A204.1 (cell line): Measurements from ENCODE around the gene C1QTNF3.

Experiments used
- FAIRE-seq: peaks from 2 replicates; lab custom pipeline; 2012; peaks lifted over from hg19 to GRCh38; lab: Jason Lieb, UNC

C1QTNF3 gene

DNA sequence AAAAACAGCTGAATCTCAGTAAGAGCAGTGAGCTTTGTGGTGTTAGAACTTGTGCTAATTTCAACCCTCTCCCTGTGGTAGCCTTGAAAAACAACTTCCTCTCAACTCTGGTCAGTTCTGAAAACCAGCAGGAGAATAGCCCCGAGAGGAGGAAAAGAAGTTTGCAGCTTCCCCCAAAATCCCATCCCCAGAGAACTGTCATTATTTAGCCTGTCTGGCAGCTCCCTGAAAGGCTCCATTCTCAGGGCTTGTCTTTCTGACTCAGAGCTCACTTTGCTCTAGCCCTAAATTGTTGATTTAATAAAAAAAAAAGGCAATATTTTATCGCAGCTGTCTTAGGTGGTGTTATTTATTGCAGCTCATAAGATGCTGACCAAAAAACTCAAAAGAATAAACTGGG lies 47.1 kb downstream of the C1QTNF3 start:
- no peak for FAIRE-seq

GRCh38 chr5:33994845-33995244 lies 48.2 kb downstream of the C1QTNF3 start:
- no peak for FAIRE-seq

GRCh38 chr5:33992864-33993263 lies 50.1 kb downstream of the C1QTNF3 start:
- no peak for FAIRE-seq

DNA sequence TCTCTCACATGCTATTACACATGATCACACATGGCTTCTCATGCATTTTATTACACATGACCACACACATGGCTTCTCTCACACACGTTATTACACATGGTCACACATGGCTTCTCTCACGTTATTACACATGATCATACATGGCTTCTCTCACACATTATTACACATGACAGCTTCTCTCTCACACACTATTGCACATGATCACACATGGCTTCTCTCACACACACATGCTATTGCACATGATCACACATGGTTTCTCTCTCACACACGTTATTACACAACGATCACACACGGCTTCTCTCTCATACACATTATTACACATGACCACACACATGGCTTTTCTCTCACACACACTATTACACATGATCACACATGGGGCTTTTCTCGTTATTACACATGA lies 57.6 kb downstream of the C1QTNF3 start:
- FAIRE-seq, result no peak

- no peak for FAIRE-seq
These were observed 58.3 kb downstream of the C1QTNF3 start, which contains the start of gene SLC45A2 for GRCh38 chr5:33984671-33985124. SLC45A2 (minus strand) TSS chr5:33984693; CDS start chr5:33984583, 110 bp downstream.

DNA sequence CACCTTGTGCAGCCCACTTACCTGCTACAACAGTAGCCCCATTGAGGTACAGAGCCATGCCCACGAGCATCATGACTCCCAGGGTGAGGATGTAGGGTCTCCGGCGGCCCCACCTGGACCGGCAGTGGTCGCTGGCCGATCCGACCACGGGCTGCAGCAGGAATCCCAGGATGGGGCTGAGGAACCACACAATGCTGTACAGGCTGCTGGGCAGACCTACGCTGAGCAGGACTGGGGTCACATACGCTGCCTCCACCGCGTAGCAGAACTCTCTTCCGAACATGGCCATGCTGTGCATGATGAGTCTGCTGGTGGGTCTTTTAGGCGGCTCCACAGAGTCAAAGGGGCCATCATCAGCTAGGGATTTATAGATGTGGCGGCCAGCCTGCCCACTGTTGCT lies 58.8 kb downstream of the C1QTNF3 start:
- FAIRE-seq, result no peak

GRCh38 chr5:33981408-33982162 lies 61.4 kb downstream of the C1QTNF3 start:
- no peak for FAIRE-seq

DNA sequence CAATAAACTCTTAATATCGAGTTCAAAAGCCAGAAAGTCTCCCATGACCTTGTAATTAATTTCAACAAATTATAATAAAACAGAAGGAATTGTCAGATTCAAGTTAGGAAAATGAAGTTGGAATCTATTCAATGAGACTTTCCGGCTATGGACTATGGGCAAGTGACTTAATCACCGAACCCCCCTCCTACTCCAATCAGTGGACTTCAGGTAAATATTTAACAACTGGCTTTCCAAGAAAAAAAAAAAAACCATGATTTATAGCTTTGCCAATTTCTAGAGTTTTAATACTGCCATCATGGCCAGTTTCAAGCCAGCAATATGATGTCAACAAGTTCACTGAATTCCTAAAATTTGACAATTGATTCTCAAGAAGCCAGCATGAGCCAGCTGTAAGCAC lies 63.0 kb downstream of the C1QTNF3 start:
- no peak for FAIRE-seq

DNA sequence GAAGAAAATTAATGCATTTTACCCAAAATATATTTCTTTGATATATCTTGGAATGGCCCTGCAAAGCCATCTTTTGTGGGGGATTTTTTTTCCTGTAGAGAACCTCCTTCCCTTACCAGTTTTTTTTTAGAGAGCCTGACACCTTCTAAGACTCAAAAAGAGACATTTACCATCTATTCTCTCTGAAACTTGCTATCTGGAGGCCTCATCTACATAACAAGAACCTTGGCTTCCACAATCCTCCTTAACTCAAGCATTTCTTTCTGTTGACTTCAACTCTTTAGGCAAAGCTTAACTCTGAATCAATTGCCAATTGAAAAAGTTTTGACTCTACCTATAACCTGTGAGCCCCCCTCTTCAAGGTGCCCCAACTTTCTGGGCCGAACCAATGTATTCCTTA lies 64.7 kb downstream of the C1QTNF3 start:
- no peak for FAIRE-seq

- no peak for FAIRE-seq
These were observed 66.7 kb downstream of the C1QTNF3 start for GRCh38 chr5:33976307-33976706.

DNA sequence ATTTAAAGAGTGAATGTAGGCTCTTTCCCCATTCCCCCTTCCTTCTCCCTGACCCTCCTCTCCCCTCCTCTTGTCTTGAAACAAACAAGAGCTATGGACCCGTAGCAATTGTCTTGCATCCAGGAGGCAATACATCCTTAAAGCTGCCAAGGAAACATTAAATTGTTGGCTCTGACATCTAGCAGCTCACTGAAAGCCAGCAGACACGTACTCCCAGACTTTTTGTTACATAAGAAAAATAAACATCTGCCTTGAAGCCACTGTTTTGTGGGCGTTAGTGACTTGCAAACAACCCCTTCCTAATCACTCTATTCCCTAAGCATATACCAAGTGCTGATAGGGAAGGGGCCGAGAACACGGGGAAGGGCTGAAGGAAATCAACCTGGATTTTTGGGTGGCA lies 67.2 kb downstream of the C1QTNF3 start:
- FAIRE-seq, result no peak

DNA sequence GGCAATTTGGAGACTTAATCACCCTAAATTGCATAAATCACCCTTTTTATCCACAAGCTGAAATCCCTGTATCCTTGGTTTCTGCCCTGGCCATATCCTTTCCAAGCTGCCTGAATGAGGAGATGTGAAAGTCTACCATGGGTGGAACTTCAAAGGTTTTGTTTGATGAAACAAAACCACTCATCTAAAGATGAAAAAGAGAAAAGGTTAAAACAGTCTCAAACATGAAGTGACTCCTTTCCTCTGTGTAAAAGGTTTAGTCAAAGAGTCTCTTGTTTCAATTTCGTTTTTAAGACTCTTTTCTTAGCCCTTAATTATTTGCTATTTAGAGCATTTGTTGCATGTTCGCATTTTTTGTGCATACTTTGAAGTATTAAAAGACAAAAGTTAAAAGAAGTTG lies 69.7 kb downstream of the C1QTNF3 start:
- no peak for FAIRE-seq

DNA sequence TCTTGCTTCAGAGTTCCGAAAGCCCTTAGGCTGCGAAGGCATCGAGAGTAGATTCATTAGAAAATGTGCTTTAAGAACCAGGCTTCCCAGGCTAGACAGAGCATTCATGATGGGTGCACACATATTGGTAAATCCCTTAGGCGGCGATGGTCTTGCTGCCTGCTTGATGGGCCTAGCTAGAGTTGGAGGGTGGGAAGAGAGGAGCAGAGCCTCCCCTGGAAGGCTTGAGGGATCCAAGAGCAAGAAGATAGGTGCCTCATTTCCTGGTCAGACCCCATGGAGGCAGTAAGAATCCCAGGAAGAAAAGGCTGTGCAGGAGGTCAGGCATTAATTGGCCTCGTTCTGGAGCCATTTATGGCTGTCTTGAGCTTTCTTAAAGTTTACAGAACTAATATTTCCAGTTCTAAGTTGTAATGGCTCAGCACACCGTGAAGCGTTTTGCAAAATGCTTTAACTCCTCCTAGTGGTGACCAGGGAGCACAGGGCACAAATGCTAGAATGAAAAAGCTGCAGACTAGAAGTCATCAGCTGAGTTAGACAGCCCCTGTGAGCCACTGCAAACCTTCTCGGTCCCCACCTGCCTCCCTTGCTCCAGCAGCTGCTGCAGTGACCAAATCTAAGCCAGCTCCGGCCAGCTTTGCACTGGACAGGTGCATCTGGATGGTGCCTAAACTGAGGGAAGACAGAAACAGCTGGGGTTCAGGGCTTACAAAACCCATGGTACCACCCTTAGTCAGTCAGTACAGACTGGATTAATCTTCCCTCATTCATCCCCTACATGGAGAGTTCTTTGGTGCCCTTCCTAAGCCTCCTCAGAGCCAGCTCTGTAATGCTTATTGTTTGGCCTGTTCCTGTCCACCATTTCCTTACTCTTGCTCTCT lies 73.2 kb downstream of the C1QTNF3 start:
- no peak for FAIRE-seq

GRCh38 chr5:33968211-33969005 lies 74.6 kb downstream of the C1QTNF3 start:
- FAIRE-seq, result no peak
